GM21390 (cell line): ENCODE results near the gene SHB.
A peak's percentile ranks its signal among the peaks of the same experiment; 100 is the strongest.

Experiments
- ATAC-seq: cut with Tn5 transposase; IDR thresholded peaks from one replicate; pipeline ENCODE4 v1.9.1; 2021; ENCODE audit not compliant: unreplicated experiment

SHB gene

DNA sequence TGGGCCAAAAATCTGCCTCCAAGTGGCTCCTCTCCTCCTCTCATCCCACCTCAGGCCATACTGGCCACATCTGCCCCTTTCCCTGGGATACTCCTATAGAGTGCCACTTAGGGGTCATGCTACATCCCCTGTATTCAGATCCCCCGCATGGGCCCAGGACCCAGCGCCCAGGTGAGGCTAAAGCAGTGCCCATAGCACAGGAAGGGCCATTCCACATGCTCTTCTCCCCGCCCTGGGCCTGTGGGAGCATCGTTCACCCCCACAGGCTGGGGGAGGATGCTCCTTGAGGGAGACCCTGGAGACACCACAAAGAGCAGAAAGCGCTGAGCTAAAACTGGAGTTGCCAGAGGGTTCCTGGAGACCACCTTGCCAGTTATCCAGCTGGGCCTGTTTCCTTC is 112.6 kb downstream of the SHB start:
- ATAC-seq, result no peak

DNA sequence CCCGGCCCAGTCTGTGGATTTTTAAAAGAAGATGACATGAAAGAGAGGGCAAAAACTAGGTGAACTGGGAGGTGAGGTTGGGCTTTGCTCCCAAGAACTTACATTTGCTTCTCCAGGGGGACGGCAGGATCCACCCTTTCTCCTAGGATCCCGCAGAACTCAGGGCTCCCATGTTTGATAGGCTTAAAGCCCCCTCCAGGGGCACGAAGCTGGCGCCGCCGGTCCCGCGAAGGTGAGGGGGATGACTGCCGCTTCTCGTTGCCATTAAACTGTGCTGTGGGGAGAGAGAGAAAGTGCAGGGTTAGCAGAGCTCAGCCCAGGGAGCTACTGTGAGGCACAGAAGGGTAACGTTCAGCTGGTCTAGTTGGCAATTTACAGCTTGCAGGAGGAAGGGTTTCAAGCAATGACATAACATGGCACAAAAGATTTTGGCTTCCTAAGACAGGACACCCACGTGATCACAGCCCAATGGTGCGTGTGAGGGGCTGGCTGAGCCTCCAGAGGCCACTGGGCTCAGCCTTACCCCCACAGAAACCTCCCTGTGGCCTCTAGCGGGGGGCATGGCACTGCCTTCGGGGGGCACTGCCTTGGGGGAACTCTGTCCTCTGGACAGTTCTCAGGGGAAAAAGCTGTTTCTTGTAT is 113.1 kb downstream of the SHB start:
- no peak for ATAC-seq

DNA sequence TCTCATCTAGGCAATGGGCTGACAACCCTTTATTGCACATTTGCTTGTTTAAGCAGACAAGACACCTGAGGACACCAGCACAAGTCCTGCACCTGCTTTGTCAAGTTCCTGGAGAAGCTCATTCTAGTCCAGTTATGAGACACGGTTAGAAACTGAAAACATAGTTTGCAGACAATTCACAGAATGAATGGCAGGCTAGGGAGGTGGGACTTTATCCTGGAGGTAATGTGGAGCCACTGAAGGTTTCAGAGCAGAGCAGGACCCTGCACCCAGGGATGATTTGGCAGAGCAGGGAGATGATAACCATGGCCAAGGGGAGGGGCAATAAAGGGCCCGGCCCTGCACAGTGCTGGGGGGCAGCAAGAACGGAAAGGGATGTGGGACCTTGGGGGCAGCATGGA is 114.4 kb downstream of the SHB start:
- peak; percentile 56 for ATAC-seq

GRCh38 chr9:37953775-37954437 is 115.1 kb downstream of the SHB start:
- ATAC-seq, result peak; percentile 63

GRCh38 chr9:37953206-37953774 is 115.7 kb downstream of the SHB start:
- ATAC-seq, result no peak

GRCh38 chr9:37952731-37953130 is 116.3 kb downstream of the SHB start:
- ATAC-seq, result no peak

GRCh38 chr9:37951671-37952449 is 117.2 kb downstream of the SHB start:
- no peak for ATAC-seq

GRCh38 chr9:37950561-37950960 is 118.5 kb downstream of the SHB start:
- no peak for ATAC-seq

DNA sequence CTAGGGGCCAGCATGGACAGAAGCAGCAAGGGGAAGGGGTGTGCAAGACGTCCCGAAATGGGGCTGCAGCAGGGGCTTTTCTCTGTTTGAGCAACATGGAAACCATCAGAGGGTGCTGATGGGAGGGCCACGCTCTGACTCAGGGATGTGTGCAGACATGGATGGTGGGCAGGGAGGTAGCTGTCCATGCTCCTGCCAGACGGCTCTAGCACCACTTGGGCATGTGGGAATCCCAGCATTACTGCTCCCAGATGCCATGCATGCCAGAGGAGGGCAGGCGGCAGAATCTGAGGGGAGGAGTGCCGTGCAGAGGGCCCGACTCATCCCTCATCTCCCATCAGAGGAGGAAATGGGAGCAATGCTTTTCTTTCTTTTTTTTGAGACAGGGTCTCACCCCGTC is 119.5 kb downstream of the SHB start:
- ATAC-seq, result no peak

DNA sequence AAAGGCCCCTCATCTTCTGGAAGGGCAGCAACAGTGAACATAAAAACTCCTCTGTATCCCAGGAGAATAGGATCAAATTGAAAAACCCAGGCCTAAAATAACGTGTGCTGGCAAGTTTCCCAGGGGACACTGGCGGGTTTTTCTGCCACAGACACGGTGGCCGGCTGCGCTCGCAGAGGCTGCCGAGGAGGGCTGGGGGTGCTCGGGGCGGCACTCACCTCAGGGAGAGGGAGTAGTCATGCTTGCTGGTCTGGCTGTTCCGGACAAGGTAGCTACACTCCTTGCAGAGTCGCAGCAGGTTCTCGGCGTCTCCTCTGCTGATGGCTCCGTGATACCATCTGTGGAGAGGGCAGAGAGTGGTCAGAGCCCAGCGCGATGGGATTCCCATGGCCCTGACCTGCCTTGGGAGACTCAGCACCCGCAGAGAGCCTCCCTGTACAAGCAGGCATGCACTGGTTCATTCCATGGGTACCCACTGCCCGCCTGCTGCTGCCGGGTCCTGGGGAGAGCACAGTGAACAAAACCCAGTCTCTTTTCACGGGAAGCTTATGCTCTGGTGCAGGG is 120.5 kb downstream of the SHB start:
- no peak for ATAC-seq

GRCh38 chr9:37947977-37948376 is 121.0 kb downstream of the SHB start:
- no peak for ATAC-seq

- no peak for ATAC-seq
Measured at GRCh38 chr9:37947471-37947870, 121.6 kb downstream of the SHB start.

- ATAC-seq, result no peak
Measured at GRCh38 chr9:37946971-37947370, 122.1 kb downstream of the SHB start.

DNA sequence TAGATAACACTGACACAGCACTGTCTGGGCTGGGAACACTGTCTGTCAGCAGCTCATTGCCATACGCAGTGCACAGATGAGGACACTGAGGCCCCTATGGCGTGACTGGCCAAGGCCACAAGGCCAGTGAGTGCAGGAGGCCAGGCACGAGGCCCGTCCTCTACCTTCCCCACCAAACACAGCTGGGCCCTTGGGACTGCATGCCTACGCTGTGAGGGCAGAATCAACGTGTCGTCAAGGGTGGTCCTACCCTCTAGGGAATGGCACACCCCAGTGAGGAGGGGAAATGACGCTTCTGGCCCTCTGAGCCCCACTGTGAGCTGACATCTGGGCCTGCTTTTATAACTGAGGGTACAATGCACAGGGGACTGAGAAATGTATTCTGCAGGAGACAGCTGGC is 123.0 kb downstream of the SHB start:
- no peak for ATAC-seq

GRCh38 chr9:37944671-37945481 is 124.2 kb downstream of the SHB start:
- ATAC-seq, result no peak

- no peak for ATAC-seq
Measured at GRCh38 chr9:37944266-37944650, 124.8 kb downstream of the SHB start.

DNA sequence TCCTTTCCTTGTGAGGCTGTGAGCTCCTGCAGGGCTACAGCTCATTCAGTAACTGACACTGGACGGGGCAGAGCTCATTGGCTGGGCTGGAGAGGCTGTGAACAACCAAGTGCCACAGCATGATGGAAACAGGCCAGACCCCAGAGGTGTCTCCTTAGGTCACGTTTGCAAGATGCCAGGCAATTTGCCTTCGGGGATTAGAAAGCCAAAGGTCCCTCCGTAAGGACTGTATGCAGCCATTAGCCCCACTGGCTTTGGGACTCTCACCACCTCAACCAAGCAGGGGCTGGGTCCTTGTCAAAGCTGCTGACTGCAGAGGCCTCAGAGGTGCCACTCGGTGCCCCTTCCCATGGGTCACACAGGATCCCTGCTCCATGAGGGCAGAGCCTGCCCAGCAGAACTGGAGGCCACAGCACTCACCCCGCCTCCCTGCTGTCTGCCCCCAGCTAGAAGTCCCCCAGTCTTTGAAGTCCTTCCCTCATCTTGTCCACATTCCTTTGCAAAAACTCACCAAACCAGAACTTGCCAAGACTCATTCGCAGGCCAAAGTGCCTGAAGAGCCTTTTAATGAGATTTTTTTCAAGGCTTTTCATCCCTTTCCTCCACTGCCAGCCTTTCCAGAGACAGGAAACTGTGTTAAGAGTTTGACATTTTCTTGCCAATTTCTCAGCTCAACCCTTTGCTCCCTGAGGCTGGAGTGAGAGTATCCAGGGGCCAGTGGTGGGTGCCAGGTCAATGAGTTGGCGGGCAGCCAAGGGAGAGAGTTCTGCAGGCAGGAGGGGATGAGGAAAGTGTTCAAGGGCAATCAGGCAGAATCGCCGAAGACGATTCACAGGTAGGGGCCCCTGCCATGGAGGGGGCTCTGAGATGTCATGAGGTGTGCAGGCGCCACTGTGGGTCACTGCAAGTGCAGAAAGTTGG is 125.4 kb downstream of the SHB start:
- no peak for ATAC-seq

DNA sequence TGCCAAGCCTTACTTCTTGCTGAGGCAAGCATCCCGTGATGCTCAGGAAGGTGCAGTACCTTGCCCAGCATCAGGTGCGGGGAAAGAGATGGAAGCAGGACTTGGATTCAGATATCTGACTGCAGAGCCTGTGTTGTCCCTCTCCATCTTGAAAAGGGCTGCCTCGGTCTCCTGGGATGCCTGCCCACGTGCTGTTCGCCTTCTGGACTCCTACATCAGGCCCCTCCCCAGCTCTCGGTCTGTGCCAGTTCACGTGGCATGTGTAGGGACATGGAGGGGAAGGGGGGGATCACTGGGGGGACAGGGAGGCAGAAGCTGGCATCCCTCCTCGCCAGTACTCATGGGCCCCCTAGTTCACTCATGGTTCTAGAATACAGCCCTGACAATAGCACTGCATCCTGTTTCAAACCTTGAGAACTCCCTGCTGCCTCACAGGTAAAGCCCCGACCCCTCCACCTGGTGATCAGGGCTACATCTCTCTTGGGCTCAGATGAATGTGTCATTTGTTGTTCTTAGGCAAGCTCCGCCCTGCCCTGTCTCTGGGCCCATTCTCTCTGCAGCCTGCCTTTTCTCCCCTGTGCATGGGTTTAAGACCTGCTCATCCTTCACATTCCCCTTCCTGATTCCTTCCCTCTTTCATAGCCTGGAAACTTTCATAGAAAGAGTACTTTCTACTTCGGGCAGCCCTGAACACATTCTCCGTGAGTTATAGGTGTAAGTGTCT is 126.2 kb downstream of the SHB start:
- ATAC-seq, result no peak

- no peak for ATAC-seq
Measured at GRCh38 chr9:37941253-37941652, 127.8 kb downstream of the SHB start.
